Esophagus mucosa (tissue), 1 donor: ENCODE data around the gene STXBP6. TPM values are rescaled to one million over a fixed set of nuclear protein-coding genes. Genes with fewer than 3 reads are reported as not detected.
"Not testable (repeated sequence)": the region's sequence is repeated elsewhere in the genome, so short reads cannot be mapped to it uniquely, and the experiment has no call there.

Experiments
- ATAC-seq: fragments of 200-7000 bp; cut with Tn5 transposase; one replicate; pipeline ENCODE4 v1.9.1; 2020
- total RNA-seq: library from RNA; stranded (reverse); gene quantifications from one replicate; pipeline ENCODE4 v1.2.4, GENCODE V29; 2023
- donor health status: DM: yes; HTN: yes; CAD: no.

Gene STXBP6
- total RNA-seq, 1 donor from 2014 or later: 0.56 TPM

- no peak for ATAC-seq
Measured at GRCh38 chr14:24852312-24853060, 197.5 kb downstream of the STXBP6 start.

GRCh38 chr14:24851837-24852236 is 198.1 kb downstream of the STXBP6 start:
- no peak for ATAC-seq

GRCh38 chr14:24851406-24851805 is 198.5 kb downstream of the STXBP6 start:
- no peak for ATAC-seq

- no peak for ATAC-seq
Measured at GRCh38 chr14:24850072-24850471, 199.9 kb downstream of the STXBP6 start.

GRCh38 chr14:24849471-24849870 is 200.5 kb downstream of the STXBP6 start:
- no peak for ATAC-seq

GRCh38 chr14:24848102-24848790 is 201.7 kb downstream of the STXBP6 start:
- ATAC-seq: no peak

- no peak for ATAC-seq
Measured at GRCh38 chr14:24847568-24848095, 202.3 kb downstream of the STXBP6 start.

GRCh38 chr14:24846261-24846660 is 203.7 kb downstream of the STXBP6 start:
- no peak for ATAC-seq

GRCh38 chr14:24845851-24846250 is 204.1 kb downstream of the STXBP6 start:
- no peak for ATAC-seq

- no peak for ATAC-seq
Measured at GRCh38 chr14:24844011-24844410, 205.9 kb downstream of the STXBP6 start.

- no peak for ATAC-seq
Measured at GRCh38 chr14:24843494-24843893, 206.5 kb downstream of the STXBP6 start.

GRCh38 chr14:24840204-24840893 is 209.6 kb downstream of the STXBP6 start:
- no peak for ATAC-seq

GRCh38 chr14:24839617-24840203 is 210.2 kb downstream of the STXBP6 start:
- ATAC-seq: no peak

GRCh38 chr14:24838945-24839616 is 210.9 kb downstream of the STXBP6 start:
- no peak for ATAC-seq

- ATAC-seq: no peak
Measured at GRCh38 chr14:24837280-24838046, 212.5 kb downstream of the STXBP6 start.

GRCh38 chr14:24836324-24836723 is 213.6 kb downstream of the STXBP6 start:
- ATAC-seq: not testable (repeated sequence)

GRCh38 chr14:24834956-24835355 is 215.0 kb downstream of the STXBP6 start:
- no peak for ATAC-seq

GRCh38 chr14:24833385-24833784 is 216.6 kb downstream of the STXBP6 start:
- ATAC-seq: no peak

GRCh38 chr14:24831677-24832076 is 218.3 kb downstream of the STXBP6 start:
- ATAC-seq: no peak

GRCh38 chr14:24829862-24830261 is 220.1 kb downstream of the STXBP6 start:
- no peak for ATAC-seq

GRCh38 chr14:24828486-24828885 is 221.5 kb downstream of the STXBP6 start:
- ATAC-seq: no peak

- no peak for ATAC-seq
Measured at GRCh38 chr14:24826390-24826789, 223.6 kb downstream of the STXBP6 start.
